IPS DF 4.7 (cell line): ENCODE data around the gene DDX3X.
"Not testable (repeated sequence)": the region's sequence is repeated elsewhere in the genome, so short reads cannot be mapped to it uniquely, and the experiment has no call there.

Experiments
- DNase-seq: peaks from one replicate; pipeline ENCODE4 v3.0.0-alpha.2; 2013; ENCODE audit warnings: low spot score; ENCODE audit errors: extremely low read depth

DDX3X gene

GRCh38 chrX:41411222-41411621, 77.3 kb downstream of the DDX3X start:
- not testable (repeated sequence) for DNase-seq

- no peak for DNase-seq
Measured at GRCh38 chrX:41412261-41413081, 78.5 kb downstream of the DDX3X start.
